ENCODE data around the gene OR6M1. TPM values are rescaled to one million over a fixed set of nuclear protein-coding genes. Genes with fewer than 3 reads are reported as not detected.

OR6M1 gene
- total RNA-seq, 1 experiment from 2014 or later = not detected

DNA sequence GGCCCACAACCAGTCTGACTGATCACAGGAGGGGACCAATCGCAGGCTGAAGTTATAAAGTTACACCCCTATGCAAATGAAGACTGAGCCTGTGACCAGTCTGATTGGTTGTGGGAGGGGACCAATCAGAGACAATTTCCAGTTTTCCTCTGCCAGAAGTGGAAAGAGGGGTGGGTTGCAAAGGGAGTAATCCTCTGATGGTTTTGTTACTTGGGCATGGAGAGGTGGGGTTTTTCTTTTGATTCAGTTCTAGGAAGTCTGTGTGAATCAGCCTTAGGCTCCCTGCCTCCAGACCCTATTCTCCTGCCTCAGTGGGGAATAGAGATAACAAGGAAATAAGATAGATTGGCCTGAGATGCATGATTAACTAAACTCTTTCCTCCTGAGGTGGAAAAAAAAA lies 9.9 kb downstream of the OR6M1 start:
- H3K27me3 Mint-ChIP-seq (ENCODE audit: unreplicated experiment) = no peaks in the 10 kb centered on the region
- no TSS peak for BruUV-seq (replicated peaks)
- CTCF ChIA-PET = no interaction called here
- H3K36me3 Mint-ChIP-seq (ENCODE audit: insufficient read depth, unreplicated experiment) = no peaks in the 10 kb centered on the region
- H3K9me3 Mint-ChIP-seq (ENCODE audit: low read depth, unreplicated experiment) = no peaks in the 10 kb centered on the region
- intact Hi-C loops (cut with micrococcal nuclease; ENCODE audit: unreplicated experiment) = no loop called here
- no peaks in the 10 kb centered on the region for H3K4me1 Mint-ChIP-seq (ENCODE audit: low read depth, unreplicated experiment)
- no peak overlapping the region for H3K4me3 Mint-ChIP-seq (ENCODE audit: low read depth, unreplicated experiment)
- H3K27ac Mint-ChIP-seq (ENCODE audit: unreplicated experiment) = no peak overlapping the region
- no peak for DNase-seq
- TF ChIP-seq, protein P1, sequence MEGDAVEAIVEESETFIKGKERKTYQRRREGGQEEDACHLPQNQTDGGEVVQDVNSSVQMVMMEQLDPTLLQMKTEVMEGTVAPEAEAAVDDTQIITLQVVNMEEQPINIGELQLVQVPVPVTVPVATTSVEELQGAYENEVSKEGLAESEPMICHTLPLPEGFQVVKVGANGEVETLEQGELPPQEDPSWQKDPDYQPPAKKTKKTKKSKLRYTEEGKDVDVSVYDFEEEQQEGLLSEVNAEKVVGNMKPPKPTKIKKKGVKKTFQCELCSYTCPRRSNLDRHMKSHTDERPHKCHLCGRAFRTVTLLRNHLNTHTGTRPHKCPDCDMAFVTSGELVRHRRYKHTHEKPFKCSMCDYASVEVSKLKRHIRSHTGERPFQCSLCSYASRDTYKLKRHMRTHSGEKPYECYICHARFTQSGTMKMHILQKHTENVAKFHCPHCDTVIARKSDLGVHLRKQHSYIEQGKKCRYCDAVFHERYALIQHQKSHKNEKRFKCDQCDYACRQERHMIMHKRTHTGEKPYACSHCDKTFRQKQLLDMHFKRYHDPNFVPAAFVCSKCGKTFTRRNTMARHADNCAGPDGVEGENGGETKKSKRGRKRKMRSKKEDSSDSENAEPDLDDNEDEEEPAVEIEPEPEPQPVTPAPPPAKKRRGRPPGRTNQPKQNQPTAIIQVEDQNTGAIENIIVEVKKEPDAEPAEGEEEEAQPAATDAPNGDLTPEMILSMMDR (IDR thresholded peaks at IDR 0.05; ENCODE audit: unreplicated experiment) = no peak

DNA sequence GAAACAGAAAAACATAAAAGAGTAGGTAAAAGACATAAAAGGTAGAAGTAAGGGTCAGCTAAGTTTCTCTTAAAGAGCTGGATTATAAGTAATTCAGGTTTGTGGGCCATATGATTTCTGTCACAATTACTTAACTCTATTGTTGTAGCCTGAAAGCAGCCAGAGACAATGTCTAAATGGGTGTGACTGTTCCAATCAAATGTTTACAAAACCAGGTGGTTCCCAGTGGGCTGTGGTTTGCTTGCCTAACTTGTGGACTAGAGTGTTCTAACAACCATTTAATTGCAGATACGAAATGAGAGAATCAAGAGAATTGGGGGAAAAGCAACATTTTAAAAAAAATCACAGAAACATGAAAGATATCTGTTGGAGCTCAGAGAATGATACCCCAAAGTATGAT lies 22.6 kb downstream of the OR6M1 start:
- no peak for DNase-seq
- no peaks in the 10 kb centered on the region for H3K27me3 Mint-ChIP-seq (ENCODE audit: unreplicated experiment)
- intact Hi-C loops (cut with micrococcal nuclease; ENCODE audit: unreplicated experiment) = no loop called here
- no peaks in the 10 kb centered on the region for H3K36me3 Mint-ChIP-seq (ENCODE audit: insufficient read depth, unreplicated experiment)
- H3K27ac Mint-ChIP-seq (ENCODE audit: unreplicated experiment) = no peak overlapping the region
- CTCF ChIA-PET = no interaction called here
- peaks cover 14% of the 10 kb centered on the region for H3K9me3 Mint-ChIP-seq (ENCODE audit: low read depth, unreplicated experiment)
- H3K4me1 Mint-ChIP-seq (ENCODE audit: low read depth, unreplicated experiment) = no peaks in the 10 kb centered on the region
- H3K4me3 Mint-ChIP-seq (ENCODE audit: low read depth, unreplicated experiment) = no peak overlapping the region
- TF ChIP-seq, protein P1 (IDR thresholded peaks at IDR 0.05; ENCODE audit: unreplicated experiment) = no peak
- BruUV-seq (replicated peaks) = no TSS peak

DNA sequence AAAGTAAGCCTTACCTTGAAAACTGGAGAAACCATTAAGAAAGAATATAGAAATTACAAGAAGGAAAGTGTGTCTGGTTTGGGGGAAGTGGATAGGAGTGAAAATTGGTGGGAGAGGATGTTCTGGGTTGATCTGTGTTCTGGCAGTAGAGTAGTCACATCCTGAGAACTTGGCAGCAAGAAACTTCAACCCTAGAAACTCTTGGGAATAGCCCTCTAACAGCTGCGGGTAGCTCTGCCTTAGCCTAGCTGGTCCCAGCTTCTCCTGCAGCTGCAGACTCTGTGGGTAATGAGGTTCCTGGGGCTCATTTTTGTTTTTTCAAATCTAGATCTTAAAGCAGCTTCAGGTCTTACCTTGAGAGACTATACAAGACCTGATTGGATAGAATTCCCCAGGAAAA lies 27.6 kb downstream of the OR6M1 start:
- Mint-ChIP-seq H3K36me3 (ENCODE audit: insufficient read depth, unreplicated experiment) (no peaks in the 10 kb centered on the region), H3K27me3 (ENCODE audit: unreplicated experiment) (no peaks in the 10 kb centered on the region), H3K27ac (ENCODE audit: unreplicated experiment) (no peak overlapping the region), H3K4me3 (ENCODE audit: low read depth, unreplicated experiment) (no peak overlapping the region), H3K9me3 (ENCODE audit: low read depth, unreplicated experiment) (peaks cover 10% of the 10 kb centered on the region), H3K4me1 (ENCODE audit: low read depth, unreplicated experiment) (no peaks in the 10 kb centered on the region)
- CTCF ChIA-PET = no interaction called here
- no TSS peak for BruUV-seq (replicated peaks)
- TF ChIP-seq, protein P1 (IDR thresholded peaks at IDR 0.05; ENCODE audit: unreplicated experiment) = no peak
- DNase-seq = no peak
- intact Hi-C loops (cut with micrococcal nuclease; ENCODE audit: unreplicated experiment) = no loop called here

DNA sequence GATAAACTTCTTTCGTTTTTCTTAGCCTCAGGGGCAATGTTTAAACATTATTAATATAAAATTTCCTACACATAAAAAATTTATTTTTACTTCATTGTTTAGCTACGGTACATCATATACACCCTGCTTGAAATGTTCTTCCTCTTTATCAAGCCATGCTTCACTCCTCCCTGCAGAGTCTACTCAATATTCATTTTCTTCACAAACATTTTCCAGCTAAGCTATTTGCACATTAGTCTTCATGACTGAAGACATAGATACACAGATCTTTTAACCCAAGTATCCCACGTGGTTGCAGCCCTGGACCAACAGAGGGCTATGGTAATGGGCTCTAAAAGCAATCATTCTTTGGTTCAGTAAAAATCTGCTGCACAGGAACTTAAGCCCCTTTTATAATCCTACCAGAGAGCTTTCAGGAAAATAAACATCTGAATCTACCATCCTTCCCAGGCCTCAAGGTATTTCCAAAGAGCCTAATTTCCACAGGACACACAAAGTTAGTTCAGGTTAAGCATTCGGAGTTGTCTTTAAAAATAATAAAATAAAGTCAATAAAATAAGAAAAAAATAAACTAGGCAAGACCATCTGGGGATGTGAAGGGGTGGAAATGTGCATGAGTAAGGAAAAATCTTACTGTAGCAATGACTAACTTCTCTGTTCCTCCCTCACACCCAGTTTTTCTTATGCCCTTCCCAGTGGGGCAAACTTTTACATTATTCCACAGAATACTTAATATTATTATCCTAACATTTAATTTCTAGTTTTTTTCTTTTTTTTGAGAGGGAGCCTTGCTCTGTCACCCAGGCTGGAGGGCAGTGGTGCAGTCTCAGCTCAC lies 30.2 kb downstream of the OR6M1 start:
- Mint-ChIP-seq H3K27ac (ENCODE audit: unreplicated experiment) (no peak overlapping the region), H3K36me3 (ENCODE audit: insufficient read depth, unreplicated experiment) (no peaks in the 10 kb centered on the region), H3K4me1 (ENCODE audit: low read depth, unreplicated experiment) (no peaks in the 10 kb centered on the region), H3K4me3 (ENCODE audit: low read depth, unreplicated experiment) (no peak overlapping the region), H3K27me3 (ENCODE audit: unreplicated experiment) (no peaks in the 10 kb centered on the region), H3K9me3 (ENCODE audit: low read depth, unreplicated experiment) (peaks cover 7% of the 10 kb centered on the region)
- no peak for DNase-seq
- CTCF ChIA-PET = no interaction called here
- intact Hi-C loops (cut with micrococcal nuclease; ENCODE audit: unreplicated experiment) = no loop called here
- TF ChIP-seq, protein P1 (IDR thresholded peaks at IDR 0.05; ENCODE audit: unreplicated experiment) = no peak
- BruUV-seq (replicated peaks) = no TSS peak

Measured in Calu3 (cell line).